Left lung (tissue), 10 donors: Measurements from ENCODE around the gene VWA5B2. TPM values are rescaled to one million over a fixed set of nuclear protein-coding genes. Genes with fewer than 3 reads are reported as not detected.
A peak's percentile ranks its signal among the peaks of the same experiment; 100 is the strongest.

Experiments used
- ATAC-seq: fragments of 200-7000 bp; cut with Tn5 transposase; one replicate; pipeline ENCODE4 v1.9.1; 2020; ENCODE audit warnings: moderate library complexity
- DNase-seq, 4 donors: peaks; one replicate each; pipeline ENCODE4 v3.0.0-alpha.2; 2013 to 2020
- H3K27ac ChIP-seq, 2 donors: fragments of 200-600 bp; sonication (generic) in 1 of 2; one replicate each; pipeline versions ENCODE4 v1.5.0 to v1.8.0; 2020 to 2021
- H3K27me3 ChIP-seq, 2 donors: fragments of 200-600 bp; sonication (generic) in 1 of 2; one replicate each; pipeline versions ENCODE4 v1.5.0 to v1.8.0; 2020 to 2021
- H3K36me3 ChIP-seq, 2 donors: fragments of 200-600 bp; sonication (generic) in 1 of 2; one replicate each; pipeline versions ENCODE4 v1.5.0 to v1.8.0; 2020 to 2021
- H3K4me1 ChIP-seq, 2 donors: fragments of 200-600 bp; one replicate each; pipeline ENCODE4 v1.8.0; 2021
- H3K4me3 ChIP-seq, 2 donors: fragments of 200-600 bp; sonication (generic) in 1 of 2; one replicate each; pipeline versions ENCODE4 v1.5.0 to v1.8.0; 2020 to 2021; ENCODE audit warnings: mild to moderate bottlenecking in 1 of 2
- H3K9me3 ChIP-seq, 2 donors: fragments of 200-600 bp; sonication (generic) in 1 of 2; one replicate each; pipeline versions ENCODE4 v1.5.0 to v1.8.0; 2020 to 2021
- CTCF ChIP-seq, 2 donors: fragments of 200-600 bp; sonication (generic) in 1 of 2; IDR thresholded peaks; one replicate each; pipeline versions ENCODE4 v1.5.0 to v1.8.0; 2021; ENCODE audit warnings: antibody characterized with exemption in 2 of 2
- intact Hi-C, 2 donors: fragments of 100-400 bp; cut with DNase I; formaldehyde crosslinking; loops; one replicate each; pipeline versions ENCODE4 v1.11.2 to v1.14.2; 2022
- polyA plus RNA-seq, 6 donors: library from polyadenylated mRNA; unstranded; fragments of 120-200 nt; gene quantifications; one replicate each; pipeline ENCODE4 v1.2.1, GENCODE V29; 2013; ENCODE audit not compliant: insufficient read length in 6 of 6
- total RNA-seq, 2 donors: library from RNA; stranded (reverse); fragmentation: NEBNext Ultra II Directional; extraction: Animal tissue kit (Norgen Biotek cat#: 25700); gene quantifications; one replicate each; pipeline ENCODE4 v1.2.1, GENCODE V29; 2021
- donor health status: DM: no; HTN: yes; CAD: no.
- donor health status: DM: no; HTN: no; CAD: no.

Gene VWA5B2
- total and polyA plus RNA-seq, 8 donors = 0.31 to 2.4 (median 1.4) TPM; not detected in 1

- ATAC-seq (no peak), DNase-seq (peak in 1 of 4 donors; percentile 60)
- no peak overlapping the region for H3K27ac ChIP-seq
- H3K4me1 ChIP-seq = peaks cover 12 to 23% of the 10 kb centered on the region in 2 donors
- no peaks in the 10 kb centered on the region for H3K36me3 ChIP-seq
- peaks cover 41 to 77% of the 10 kb centered on the region in 2 donors for H3K27me3 ChIP-seq
- no peaks in the 10 kb centered on the region for H3K9me3 ChIP-seq
- intact Hi-C loops = loop anchor here in 1 of 2 donors (10.0 kb wide), 1 partner anchor 88 kb away; no protein-coding TSS in a partner anchor
- H3K4me3 ChIP-seq = no peak overlapping the region
- no peak for TF ChIP-seq CTCF (IDR thresholded peaks at IDR 0.05)
These were observed 3.9 kb downstream of the VWA5B2 start for GRCh38 chr3:184233127-184233843.

- intact Hi-C loops = loop anchor here in 1 of 2 donors (10.0 kb wide), 1 partner anchor 89 kb away; no protein-coding TSS in a partner anchor
- DNase-seq (peak in 2 of 4 donors; percentile 85), ATAC-seq (peak; percentile 86)
- TF ChIP-seq CTCF (IDR thresholded peaks at IDR 0.05) = no peak
- Histone ChIP-seq H3K9me3 (no peaks in the 10 kb centered on the region), H3K27me3 (peaks cover 32 to 70% of the 10 kb centered on the region in 2 donors), H3K27ac (no peak overlapping the region), H3K4me3 (no peak overlapping the region), H3K4me1 (peaks cover 12 to 19% of the 10 kb centered on the region in 2 donors), H3K36me3 (no peaks in the 10 kb centered on the region)
These were observed 4.8 kb downstream of the VWA5B2 start for GRCh38 chr3:184234224-184234623.

- no peak for ATAC-seq
- no peak for TF ChIP-seq CTCF (IDR thresholded peaks at IDR 0.05)
- H3K27me3 ChIP-seq = peaks cover 26 to 68% of the 10 kb centered on the region in 2 donors
- H3K4me3 ChIP-seq = no peak overlapping the region
- no peaks in the 10 kb centered on the region for H3K36me3 ChIP-seq
- no peak for DNase-seq
- peaks cover 8 to 13% of the 10 kb centered on the region in 2 donors for H3K4me1 ChIP-seq
- intact Hi-C loops = loop anchor here in 1 of 2 donors (10.0 kb wide), 1 partner anchor 90 kb away; no protein-coding TSS in a partner anchor
- no peaks in the 10 kb centered on the region for H3K9me3 ChIP-seq
- no peak overlapping the region for H3K27ac ChIP-seq
These were observed 5.4 kb downstream of the VWA5B2 start for GRCh38 chr3:184234671-184235380.

- intact Hi-C loops = loop anchor here in 1 of 2 donors (10.0 kb wide), 1 partner anchor 91 kb away; no protein-coding TSS in a partner anchor
- ATAC-seq (no peak), DNase-seq (no peak)
- Histone ChIP-seq H3K27ac (no peak overlapping the region), H3K36me3 (no peaks in the 10 kb centered on the region), H3K4me1 (peaks cover 2 to 7% of the 10 kb centered on the region in 2 donors), H3K9me3 (no peaks in the 10 kb centered on the region), H3K4me3 (no peak overlapping the region), H3K27me3 (peaks cover 19 to 61% of the 10 kb centered on the region in 2 donors)
- no peak for TF ChIP-seq CTCF (IDR thresholded peaks at IDR 0.05)
These were observed 6.1 kb downstream of the VWA5B2 start for GRCh38 chr3:184235381-184236032.
